Mesendoderm (in vitro differentiated cells): Measurements from ENCODE around the gene GRSF1.
"Not testable (repeated sequence)": the region's sequence is repeated elsewhere in the genome, so short reads cannot be mapped to it uniquely, and the experiment has no call there.

ENCODE experiments used
- DNase-seq: peaks from one replicate; pipeline ENCODE4 v3.0.0; 2013
- H2AK5ac ChIP-seq: 2 replicates; pipeline ENCODE4 v1.6.1; 2013; ENCODE audit warnings: low read length, inconsistent platforms
- H2BK120ac ChIP-seq: 2 replicates; pipeline ENCODE4 v1.6.1; 2013; ENCODE audit warnings: low read depth, mild to moderate bottlenecking, low read length, moderate library complexity, mixed read lengths
- H2BK15ac ChIP-seq: replicated peaks from 2 replicates; pipeline ENCODE4 v1.6.1; 2013; ENCODE audit warnings: low read depth, mild to moderate bottlenecking, moderate library complexity
- H2BK5ac ChIP-seq: 2 replicates; pipeline ENCODE4 v1.6.1; 2013; ENCODE audit warnings: low read length, inconsistent platforms
- H3K18ac ChIP-seq: 2 replicates; pipeline ENCODE4 v1.6.1; 2013; ENCODE audit warnings: mild to moderate bottlenecking, low read length, mixed read lengths
- H3K23ac ChIP-seq: one replicate; pipeline ENCODE4 v1.6.1; 2013; ENCODE audit warnings: low read length
- H3K27ac ChIP-seq: 2 replicates; pipeline ENCODE4 v1.5.1; 2013; ENCODE audit warnings: low read depth, mild to moderate bottlenecking, inconsistent platforms, low read length, moderate library complexity
- H3K27me3 ChIP-seq: 2 replicates; pipeline ENCODE4 v1.6.1; 2013; ENCODE audit warnings: low read length, control low read depth, mild to moderate bottlenecking, inconsistent platforms; ENCODE audit not compliant: insufficient read depth, poor library complexity
- H3K36me3 ChIP-seq: 2 replicates; pipeline ENCODE4 v1.6.1; 2013; ENCODE audit warnings: low read length, inconsistent platforms; ENCODE audit not compliant: control insufficient read depth, insufficient read depth
- H3K4ac ChIP-seq: one replicate; pipeline ENCODE4 v1.6.1; 2013; ENCODE audit warnings: low read depth, mild to moderate bottlenecking, low read length, moderate library complexity
- H3K4me1 ChIP-seq: 2 replicates; pipeline ENCODE4 v1.6.1; 2013; ENCODE audit warnings: low read depth, low read length, inconsistent platforms; ENCODE audit not compliant: control insufficient read depth
- H3K4me2 ChIP-seq: 2 replicates; pipeline ENCODE4 v1.6.1; 2013; ENCODE audit warnings: low read length
- H3K4me3 ChIP-seq: 2 replicates; pipeline ENCODE4 v1.5.1; 2013; ENCODE audit warnings: mild to moderate bottlenecking, low read length
- H3K56ac ChIP-seq: one replicate; pipeline ENCODE4 v1.6.1; 2013; ENCODE audit warnings: low read length
- H3K79me1 ChIP-seq: 2 replicates; pipeline ENCODE4 v1.6.1; 2013; ENCODE audit warnings: low read length, inconsistent platforms
- H3K79me2 ChIP-seq: 2 replicates; pipeline ENCODE4 v1.6.1; 2013; ENCODE audit warnings: mild to moderate bottlenecking, low read length; ENCODE audit not compliant: control insufficient read depth, insufficient read depth
- H3K9ac ChIP-seq: 2 replicates; pipeline ENCODE4 v1.6.1; 2013; ENCODE audit warnings: low read length, inconsistent platforms
- H4K5ac ChIP-seq: one replicate; pipeline ENCODE4 v1.6.1; 2013; ENCODE audit warnings: low read length
- H4K8ac ChIP-seq: one replicate; pipeline ENCODE4 v1.6.1; 2013; ENCODE audit warnings: low read depth, mild to moderate bottlenecking, control low read depth, low read length, moderate library complexity
- WGBS: extraction: QIAGEN DNeasy Blood & Tissue Kit; methylation state at CpG from one replicate; pipeline ENCODE4 v1.1.7; 2013; ENCODE audit warnings: low lambda C conversion rate, missing lambda C conversion rate; ENCODE audit not compliant: insufficient coverage; ENCODE audit errors: extremely low coverage; 5-methylcytosine and 5-hydroxymethylcytosine counted together

The GRSF1 gene

DNA sequence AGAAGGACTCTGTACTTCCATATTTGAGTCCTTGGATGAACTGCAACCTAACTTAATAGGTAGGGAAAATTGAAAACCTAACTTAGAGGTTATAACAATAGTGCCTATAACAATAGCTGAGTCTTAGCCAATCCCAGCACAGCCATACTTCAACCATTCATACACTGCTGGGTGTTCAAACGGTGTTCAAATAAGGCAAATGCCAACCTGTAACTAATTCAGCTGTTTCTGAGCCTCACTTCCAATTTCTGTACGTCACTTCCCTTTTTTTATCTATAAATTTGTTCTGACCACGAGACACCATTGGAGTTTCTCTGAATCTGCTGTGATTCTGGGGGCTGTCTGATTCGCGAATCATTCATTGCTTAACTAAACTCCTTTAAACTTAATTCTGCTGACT is 9.6 kb upstream of the GRSF1 start:
- H3K4me2 ChIP-seq, result no peak overlapping the region
- no peak overlapping the region for H3K27ac ChIP-seq
- H3K9ac ChIP-seq, result no peak overlapping the region
- no peak overlapping the region for H3K4me3 ChIP-seq
- no peak overlapping the region for H2BK120ac ChIP-seq
- H3K4ac ChIP-seq, result no peak overlapping the region
- no peaks in the 10 kb centered on the region for H3K36me3 ChIP-seq
- no peak for DNase-seq
- H4K8ac ChIP-seq, result no peak overlapping the region
- no peak overlapping the region for H4K5ac ChIP-seq
- H3K4me1 ChIP-seq, result no peaks in the 10 kb centered on the region
- H2BK15ac ChIP-seq, result no peak overlapping the region
- no peaks in the 10 kb centered on the region for H3K79me1 ChIP-seq
- no peaks in the 10 kb centered on the region for H3K79me2 ChIP-seq
- H2AK5ac ChIP-seq, result no peak overlapping the region
- H3K27me3 ChIP-seq, result no peaks in the 10 kb centered on the region
- H3K18ac ChIP-seq, result no peak overlapping the region
- no CpG with 5 or more reads among the region's 5 CpGs for WGBS
- H3K23ac ChIP-seq, result no peak overlapping the region
- no peak overlapping the region for H3K56ac ChIP-seq
- H2BK5ac ChIP-seq, result no peak overlapping the region

DNA sequence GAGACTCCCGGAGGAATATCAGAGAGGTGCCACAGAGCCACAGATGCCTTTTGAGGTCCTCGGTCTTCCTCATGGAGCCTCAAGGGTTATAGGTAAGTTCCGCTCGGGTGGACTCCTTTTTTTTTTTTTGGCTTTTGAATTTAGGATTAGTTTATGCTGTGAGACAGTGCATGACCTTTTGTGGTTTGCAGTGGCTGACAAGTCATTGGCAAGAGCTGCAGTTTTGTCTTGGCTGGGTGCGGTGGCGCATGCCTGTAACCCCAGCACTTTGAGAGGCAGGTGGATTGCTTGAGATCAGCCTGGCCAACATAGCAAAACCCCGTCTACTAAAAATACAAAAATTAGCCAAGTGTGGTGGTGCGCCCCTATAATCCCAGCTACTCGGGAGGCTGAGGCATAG is 4.5 kb upstream of the GRSF1 start:
- Histone ChIP-seq H3K56ac (no peak overlapping the region), H3K18ac (no peak overlapping the region), H3K4me2 (no peak overlapping the region), H3K23ac (no peak overlapping the region), H4K5ac (no peak overlapping the region), H3K79me1 (no peaks in the 10 kb centered on the region), H2BK5ac (no peak overlapping the region), H2AK5ac (no peak overlapping the region), H3K36me3 (no peaks in the 10 kb centered on the region), H4K8ac (no peak overlapping the region), H3K79me2 (peaks cover 4% of the 10 kb centered on the region), H2BK120ac (no peak overlapping the region), H3K4me3 (no peak overlapping the region), H3K9ac (no peak overlapping the region), H3K27ac (no peak overlapping the region), H3K4ac (no peak overlapping the region), H2BK15ac (no peak overlapping the region), H3K27me3 (no peaks in the 10 kb centered on the region), H3K4me1 (no peaks in the 10 kb centered on the region)
- WGBS, result no CpG with 5 or more reads among the region's 9 CpGs
- DNase-seq, result no peak

GRCh38 chr4:70842761-70843435 is 3.2 kb upstream of the GRSF1 start:
- H3K79me2 ChIP-seq, result peaks cover 16% of the 10 kb centered on the region
- H3K4ac ChIP-seq, result no peak overlapping the region
- no peak overlapping the region for H3K23ac ChIP-seq
- H3K27ac ChIP-seq, result no peak overlapping the region
- DNase-seq, result no peak
- H3K27me3 ChIP-seq, result no peaks in the 10 kb centered on the region
- H2BK15ac ChIP-seq, result no peak overlapping the region
- H2AK5ac ChIP-seq, result no peak overlapping the region
- H3K4me3 ChIP-seq, result no peak overlapping the region
- H3K4me2 ChIP-seq, result no peak overlapping the region
- WGBS, result no CpG with 5 or more reads among the region's 6 CpGs
- H3K79me1 ChIP-seq, result peaks cover 1% of the 10 kb centered on the region
- no peak overlapping the region for H2BK5ac ChIP-seq
- no peak overlapping the region for H3K18ac ChIP-seq
- no peak overlapping the region for H4K8ac ChIP-seq
- H3K9ac ChIP-seq, result no peak overlapping the region
- no peak overlapping the region for H3K56ac ChIP-seq
- no peaks in the 10 kb centered on the region for H3K36me3 ChIP-seq
- no peak overlapping the region for H4K5ac ChIP-seq
- no peak overlapping the region for H2BK120ac ChIP-seq
- no peaks in the 10 kb centered on the region for H3K4me1 ChIP-seq

GRCh38 chr4:70841951-70842350 is 2.3 kb upstream of the GRSF1 start:
- Histone ChIP-seq H3K18ac (no peak overlapping the region), H2BK120ac (no peak overlapping the region), H2BK5ac (no peak overlapping the region), H3K4me2 (no peak overlapping the region), H2AK5ac (no peak overlapping the region), H3K79me1 (peaks cover 1% of the 10 kb centered on the region), H3K4me3 (no peak overlapping the region), H3K56ac (no peak overlapping the region), H3K4ac (no peak overlapping the region), H3K23ac (no peak overlapping the region), H3K36me3 (no peaks in the 10 kb centered on the region), H2BK15ac (no peak overlapping the region), H3K4me1 (no peaks in the 10 kb centered on the region), H3K79me2 (peaks cover 25% of the 10 kb centered on the region), H3K9ac (no peak overlapping the region), H4K8ac (no peak overlapping the region), H4K5ac (no peak overlapping the region), H3K27me3 (no peaks in the 10 kb centered on the region), H3K27ac (no peak overlapping the region)
- no peak for DNase-seq
- no CpG with 5 or more reads among the region's 1 CpG for WGBS

DNA sequence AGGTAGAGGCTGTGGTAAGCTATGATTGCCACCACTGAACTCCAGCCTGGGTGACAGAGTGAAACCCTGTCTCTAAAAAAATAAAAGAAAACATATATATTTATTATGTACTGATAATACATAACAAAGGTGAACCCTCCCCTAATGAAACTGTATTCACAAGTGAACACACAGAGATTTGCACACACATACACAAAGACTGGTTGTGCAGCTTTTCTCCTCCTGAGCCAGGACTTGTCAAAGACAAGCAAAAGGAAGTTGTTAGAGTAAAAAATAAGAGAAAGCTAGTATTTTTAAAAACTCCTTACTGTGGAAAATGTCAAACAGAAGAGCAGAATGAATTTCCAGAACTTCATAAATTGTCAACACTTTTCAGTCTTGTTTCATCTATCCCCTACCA is 1.5 kb upstream of the GRSF1 start:
- H3K18ac ChIP-seq, result no peak overlapping the region
- H3K23ac ChIP-seq, result no peak overlapping the region
- peaks cover 1% of the 10 kb centered on the region for H3K79me1 ChIP-seq
- H3K27ac ChIP-seq, result no peak overlapping the region
- H2BK120ac ChIP-seq, result no peak overlapping the region
- H3K27me3 ChIP-seq, result no peaks in the 10 kb centered on the region
- H3K4me1 ChIP-seq, result no peaks in the 10 kb centered on the region
- H4K8ac ChIP-seq, result no peak overlapping the region
- no peak overlapping the region for H2AK5ac ChIP-seq
- H3K36me3 ChIP-seq, result no peaks in the 10 kb centered on the region
- no peak overlapping the region for H3K4me2 ChIP-seq
- H3K56ac ChIP-seq, result no peak overlapping the region
- no peak overlapping the region for H3K4me3 ChIP-seq
- peaks cover 33% of the 10 kb centered on the region for H3K79me2 ChIP-seq
- no peak overlapping the region for H3K9ac ChIP-seq
- H3K4ac ChIP-seq, result no peak overlapping the region
- no peak for DNase-seq
- H4K5ac ChIP-seq, result no peak overlapping the region
- no peak overlapping the region for H2BK5ac ChIP-seq
- H2BK15ac ChIP-seq, result no peak overlapping the region

GRCh38 chr4:70840631-70841030 is 941 bp upstream of the GRSF1 start:
- H3K27me3 ChIP-seq, H3K27ac ChIP-seq, H4K8ac ChIP-seq, H2BK5ac ChIP-seq, H3K4me2 ChIP-seq, H3K36me3 ChIP-seq, H4K5ac ChIP-seq, H2AK5ac ChIP-seq, H2BK15ac ChIP-seq, H3K4me1 ChIP-seq, H3K56ac ChIP-seq, H3K4ac ChIP-seq, H3K4me3 ChIP-seq, H3K79me1 ChIP-seq, H2BK120ac ChIP-seq, H3K18ac ChIP-seq, H3K9ac ChIP-seq, DNase-seq, H3K23ac ChIP-seq: not testable (repeated sequence)
- H3K79me2 ChIP-seq, result peaks cover 38% of the 10 kb centered on the region
- WGBS, result no CpG with 5 or more reads among the region's 16 CpGs
